IMR-90 (cell line): ENCODE measurements around the gene PNMA6F. TPM values are rescaled to one million over a fixed set of nuclear protein-coding genes. Genes with fewer than 3 reads are reported as not detected.

Experiments
- ATAC-seq: fragments of 200-7000 bp; cut with Tn5 transposase; 2 replicates; pipeline ENCODE4 v1.9.1; 2020; ENCODE audit warnings: low read depth, mild to moderate bottlenecking, moderate library complexity
- Bru-seq: library from RNA; stranded (reverse); fragments of 400-500 nt; gene quantifications from one replicate; lab custom pipeline; 2021; lab: Mats Ljungman, UMichigan
- BruChase-seq, 2 experiments: library from RNA; stranded (reverse); fragments of 400-500 nt; gene quantifications; one replicate each; lab custom pipeline; 2021; lab: Mats Ljungman, UMichigan
- BruUV-seq: library from RNA; stranded (reverse); fragments of 400-500 nt; replicated peaks from 2 replicates; lab custom pipeline; 2021; lab: Mats Ljungman, UMichigan
- CTCF ChIA-PET: fragments of 300-600 bp; formaldehyde crosslinking; extraction: SDS; loops from one replicate; lab custom pipeline; 2021; ENCODE audit warnings: antibody characterized with exemption; lab: Yijun Ruan, JAX
- POLR2A ChIA-PET: fragments of 300-600 bp; sonication (Branson Sonifier 250); formaldehyde crosslinking; loops from one replicate; lab custom pipeline; 2022; ENCODE audit warnings: antibody characterized with exemption; ENCODE audit not compliant: unreplicated experiment; lab: Charles Lee
- DNase-seq: peaks from one replicate; pipeline ENCODE4 v3.0.0; 2013
- H2AFZ ChIP-seq: replicated peaks from 2 replicates; pipeline ENCODE3; 2013; ENCODE audit warnings: low read length, mild to moderate bottlenecking; ENCODE audit not compliant: poor library complexity
- H2AK5ac ChIP-seq: 2 replicates; pipeline ENCODE4 v1.6.1; 2013; ENCODE audit warnings: low read depth, low read length, inconsistent platforms
- H2AK9ac ChIP-seq: replicated peaks from 2 replicates; pipeline ENCODE3; 2013; ENCODE audit warnings: mild to moderate bottlenecking, low read depth, low read length, moderate library complexity; ENCODE audit not compliant: poor library complexity
- H2BK120ac ChIP-seq: 2 replicates; pipeline ENCODE4 v1.6.1; 2013; ENCODE audit warnings: low read depth, low read length, inconsistent platforms
- H2BK15ac ChIP-seq: 3 replicates; pipeline ENCODE4 v1.6.1; 2013; ENCODE audit warnings: low read depth, low read length, inconsistent platforms
- H2BK20ac ChIP-seq: 2 replicates; pipeline ENCODE4 v1.6.1; 2013; ENCODE audit warnings: low read depth, mild to moderate bottlenecking, inconsistent platforms, low read length, moderate library complexity
- H2BK5ac ChIP-seq: 2 replicates; pipeline ENCODE4 v1.6.1; 2013; ENCODE audit warnings: mild to moderate bottlenecking, low read depth, low read length, inconsistent platforms; ENCODE audit not compliant: poor library complexity, severe bottlenecking
- H3K14ac ChIP-seq: replicated peaks from 2 replicates; pipeline ENCODE4 v1.6.1; 2013; ENCODE audit warnings: low read depth, low read length, inconsistent platforms
- H3K18ac ChIP-seq: 2 replicates; pipeline ENCODE4 v1.6.1; 2013; ENCODE audit warnings: low read depth, low read length, control low read depth
- H3K23ac ChIP-seq: 2 replicates; pipeline ENCODE4 v1.6.1; 2013; ENCODE audit warnings: low read depth, low read length, inconsistent platforms
- H3K27ac ChIP-seq: 2 replicates; pipeline ENCODE4 v1.5.1; 2013; ENCODE audit warnings: mild to moderate bottlenecking, control low read depth, low read length; ENCODE audit not compliant: insufficient read depth
- H3K27me3 ChIP-seq: 2 replicates; pipeline ENCODE4 v1.6.1; 2013; ENCODE audit warnings: low read length; ENCODE audit not compliant: control insufficient read depth, insufficient read depth
- H3K36me3 ChIP-seq: 2 replicates; pipeline ENCODE4 v1.6.1; 2013; ENCODE audit warnings: low read length, mixed read lengths; ENCODE audit not compliant: control insufficient read depth, insufficient read depth
- H3K4ac ChIP-seq: 2 replicates; pipeline ENCODE4 v1.6.1; 2013; ENCODE audit warnings: low read depth, low read length, inconsistent platforms
- H3K4me1 ChIP-seq: 2 replicates; pipeline ENCODE4 v1.6.1; 2013; ENCODE audit warnings: low read length, mixed read lengths; ENCODE audit not compliant: control insufficient read depth, insufficient read depth
- H3K4me2 ChIP-seq: 2 replicates; pipeline ENCODE4 v1.6.1; 2013; ENCODE audit warnings: low read depth, mild to moderate bottlenecking, control low read depth, low read length, moderate library complexity
- H3K4me3 ChIP-seq: 2 replicates; pipeline ENCODE4 v1.5.1; 2013; ENCODE audit warnings: low read depth, mild to moderate bottlenecking, control low read depth, low read length, moderate library complexity; ENCODE audit not compliant: insufficient read depth
- H3K56ac ChIP-seq: 2 replicates; pipeline ENCODE4 v1.6.1; 2013; ENCODE audit warnings: low read length, inconsistent platforms; ENCODE audit not compliant: insufficient read depth; ENCODE audit errors: extremely low read depth
- H3K79me1 ChIP-seq, 2 experiments: 2 replicates each; pipeline ENCODE4 v1.6.1; 2013; ENCODE audit warnings: low read length in 2 of 2, inconsistent platforms in 1 of 2, low read depth in 1 of 2
- H3K9ac ChIP-seq: 2 replicates; pipeline ENCODE4 v1.6.1; 2013; ENCODE audit warnings: low read depth, low read length, control low read depth
- H3K9me1 ChIP-seq: 2 replicates; pipeline ENCODE4 v1.6.1; 2013; ENCODE audit warnings: low read length, inconsistent platforms; ENCODE audit not compliant: insufficient read depth
- H3K9me3 ChIP-seq: 2 replicates; pipeline ENCODE4 v1.6.1; 2013; ENCODE audit warnings: low read length; ENCODE audit not compliant: control insufficient read depth, insufficient read depth
- H4K20me1 ChIP-seq: 2 replicates; pipeline ENCODE4 v1.6.1; 2013; ENCODE audit warnings: low read length, inconsistent platforms; ENCODE audit not compliant: insufficient read depth
- H4K5ac ChIP-seq: 2 replicates; pipeline ENCODE4 v1.6.1; 2013; ENCODE audit warnings: mild to moderate bottlenecking, low read depth, low read length, control low read depth
- H4K8ac ChIP-seq, 2 experiments: 2 replicates each; pipeline ENCODE4 v1.6.1; 2013; ENCODE audit warnings: low read depth in 2 of 2, low read length in 2 of 2, control low read depth in 1 of 2, inconsistent platforms in 1 of 2
- H4K91ac ChIP-seq: 2 replicates; pipeline ENCODE4 v1.6.1; 2013; ENCODE audit warnings: low read depth, low read length, inconsistent platforms; ENCODE audit not compliant: insufficient read depth
- BHLHE40 ChIP-seq: fragments of 150-350 bp; IDR thresholded peaks from 2 replicates; pipeline ENCODE4 v1.6.1; 2016; ENCODE audit warnings: mild to moderate bottlenecking, low read depth, low read length
- CEBPB ChIP-seq: IDR thresholded peaks from 2 replicates; pipeline ENCODE4 v1.6.1; 2012; ENCODE audit warnings: low read depth, low read length, improper control_type of control experiment
- CHD1 ChIP-seq: IDR thresholded peaks from 2 replicates; pipeline ENCODE4 v1.6.1; 2012; ENCODE audit warnings: low read depth, low read length, improper control_type of control experiment
- FOS ChIP-seq: fragments of 150-350 bp; IDR thresholded peaks from 2 replicates; pipeline ENCODE4 v1.6.1; 2016; ENCODE audit warnings: low read depth, low read length
- MAFK ChIP-seq: IDR thresholded peaks from 2 replicates; pipeline ENCODE4 v1.6.1; 2012; ENCODE audit warnings: low read depth, low read length, improper control_type of control experiment
- MXI1 ChIP-seq: IDR thresholded peaks from 2 replicates; pipeline ENCODE4 v1.6.1; 2012; ENCODE audit warnings: low read depth, mild to moderate bottlenecking, low read length, moderate library complexity, borderline replicate concordance
- NFE2L2 ChIP-seq: fragments of 150-350 bp; IDR thresholded peaks from 2 replicates; pipeline ENCODE4 v1.6.1; 2016; ENCODE audit warnings: low read depth, mild to moderate bottlenecking, low read length
- RAD21 ChIP-seq: IDR thresholded peaks from 2 replicates; pipeline ENCODE4 v1.6.1; 2012; ENCODE audit warnings: low read length, improper control_type of control experiment
- RCOR1 ChIP-seq: IDR thresholded peaks from 2 replicates; pipeline ENCODE4 v1.6.1; 2012; ENCODE audit warnings: mild to moderate bottlenecking, low read length, improper control_type of control experiment; ENCODE audit not compliant: insufficient replicate concordance
- RFX5 ChIP-seq: IDR thresholded peaks from 2 replicates; pipeline ENCODE4 v1.8.0; 2012; ENCODE audit warnings: low read depth, mild to moderate bottlenecking, low read length, moderate library complexity
- SMC3 ChIP-seq: fragments of 150-350 bp; IDR thresholded peaks from 2 replicates; pipeline ENCODE4 v1.6.1; 2016; ENCODE audit warnings: low read depth, mild to moderate bottlenecking, antibody characterized with exemption, low read length, moderate library complexity
- WGBS, 2 experiments: methylation state at CpG; one replicate each; pipeline versions ENCODE4 v1.1.5 to v1.1.7; 2013; ENCODE audit warnings: missing lambda C conversion rate in 2 of 2; ENCODE audit not compliant: insufficient read length in 1 of 2; ENCODE audit errors: extremely low coverage in 2 of 2; 5-methylcytosine and 5-hydroxymethylcytosine counted together
- dilution Hi-C: fragments of 300-500 bp; cut with HindIII; formaldehyde crosslinking; loops from one replicate; pipeline ENCODE4 v1.14.3; 2018; ENCODE audit warnings: low sequenced_read_pairs; ENCODE audit not compliant: unreplicated experiment
- in situ Hi-C: fragments of 300-500 bp; cut with MboI; formaldehyde crosslinking; loops from 3 replicates; pipeline ENCODE4 v1.14.3; 2019; ENCODE audit warnings: low sequenced_read_pairs, inconsistent platforms, mixed read lengths
- intact Hi-C: fragments of 100-400 bp; cut with micrococcal nuclease; formaldehyde crosslinking; loops from 2 replicates; pipeline ENCODE4 v1.10.0; 2022
- long read RNA-seq: library from polyadenylated mRNA; unstranded; transcript quantifications from one replicate; pipeline ENCODE4 v2.0.0, GENCODE V29; 2021; ENCODE audit not compliant: unreplicated experiment
- polyA plus RNA-seq, 3 experiments: library from polyadenylated mRNA; depleted of rRNA; stranded (reverse); fragments of >200 nt; gene quantifications; 2 replicates each; pipeline ENCODE4 v1.2.3, GENCODE V29; 2012; ENCODE audit warnings: low replicate concordance in 1 of 3
- total RNA-seq: library from RNA; depleted of rRNA; stranded (reverse); fragments of >200 nt; gene quantifications from 2 replicates; pipeline ENCODE4 v1.2.3, GENCODE V29; 2012; rRNA removed
- TF ChIP-seq, protein P1 (sequence below): fragments of 150-350 bp; IDR thresholded peaks from 2 replicates; pipeline ENCODE4 v1.6.1; 2017; ENCODE audit warnings: mild to moderate bottlenecking, antibody characterized with exemption, low read length, low read depth
- TF ChIP-seq, protein P2 (sequence below): fragments of 150-350 bp; IDR thresholded peaks from 2 replicates; pipeline ENCODE4 v1.6.1; 2016; ENCODE audit warnings: low read depth, mild to moderate bottlenecking, low read length, moderate library complexity, borderline replicate concordance
- TF ChIP-seq, protein P3 (sequence below): conservative IDR thresholded peaks from 2 replicates; pipeline ENCODE4 v1.5.1; 2012; ENCODE audit warnings: mild to moderate bottlenecking, low read depth, low read length, improper control_type of control experiment

The PNMA6F gene
- not detected in 2 replicates for total RNA-seq
- polyA plus RNA-seq (2012; rRNA removed), result not detected in 2 replicates
- polyA plus RNA-seq (2012; cell fraction: cytosol; rRNA removed), result not detected in 2 replicates
- polyA plus RNA-seq (2012; cell fraction: nucleus; rRNA removed; ENCODE audit: low replicate concordance), result not detected in 2 replicates
- not detected for Bru-seq, nascent RNA
- BruChase-seq, experiment 1, labeled RNA remaining after a 6-hour chase, result not detected
- BruChase-seq, experiment 2, labeled RNA remaining after a 2-hour chase, result not detected
- long read RNA-seq, result 0 reads

DNA sequence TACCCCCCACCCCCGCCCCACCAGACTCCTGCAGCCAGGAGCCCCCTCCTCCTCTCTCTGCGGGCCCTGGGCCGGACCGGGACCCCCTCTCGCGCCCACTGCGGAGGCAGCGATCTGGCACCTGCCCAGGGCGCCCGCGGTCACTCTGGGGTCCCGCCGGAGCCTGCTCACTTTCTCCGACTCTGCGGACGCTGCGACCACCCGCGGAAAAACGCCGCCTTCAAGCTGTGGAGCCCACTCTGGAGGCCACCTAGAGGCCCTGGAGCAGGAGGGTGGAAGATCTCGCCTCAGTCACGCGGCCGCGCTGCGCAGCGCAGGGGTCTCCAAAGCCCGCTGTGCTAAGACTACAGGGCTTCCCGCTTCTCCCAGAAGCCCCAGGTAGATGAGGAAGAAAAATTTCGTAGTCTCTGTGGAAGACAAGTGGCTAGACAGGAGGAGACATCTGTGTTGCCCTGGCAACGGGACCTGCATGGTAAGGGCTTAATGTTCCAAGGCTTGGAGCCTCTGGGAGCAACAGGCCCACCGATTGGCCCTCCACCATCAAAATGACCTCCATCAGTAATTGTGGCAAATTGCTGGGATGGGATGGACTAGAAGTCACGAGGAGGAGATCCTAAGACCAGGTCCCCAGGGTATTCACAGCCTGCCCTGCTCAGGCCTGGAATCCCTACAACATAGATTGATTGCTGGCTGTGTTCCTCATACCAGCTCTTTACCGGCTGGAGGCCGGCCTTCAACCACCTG is at the start of gene PNMA6F:
Gene PNMA6F, minus strand, starts transcription at position 387 of the 744 bp plus-strand sequence. CDS start 1,093 bp downstream, outside the sequence.
- Histone ChIP-seq H3K4ac (no peak within 1 kb of the TSS), H4K91ac (no peak within 1 kb of the TSS), H2AK9ac (no peak within 1 kb of the TSS), H3K79me1 (no peaks in the 10 kb centered on the region), H3K4me1 (no peaks in the 10 kb centered on the region), H3K4me2 (no peak within 1 kb of the TSS), H2BK20ac (no peak within 1 kb of the TSS), H2BK5ac (no peak within 1 kb of the TSS), H3K9ac (no peak within 1 kb of the TSS), H3K9me1 (no peaks in the 10 kb centered on the region), H3K56ac (no peak within 1 kb of the TSS), H3K14ac (no peak within 1 kb of the TSS), H4K8ac (no peak within 1 kb of the TSS), H2BK120ac (no peak within 1 kb of the TSS), H3K23ac (no peak within 1 kb of the TSS), H3K27me3 (peaks cover 9% of the 10 kb centered on the region; the same call in 1 of the 2 replicates), H3K9me3 (peaks cover 2% of the 10 kb centered on the region; the same call in 1 of the 2 replicates), H3K27ac (no peak within 1 kb of the TSS), H3K36me3 (no peaks in the 10 kb centered on the region), H2AFZ (no peak within 1 kb of the TSS), H3K18ac (no peak within 1 kb of the TSS), H2BK15ac (no peak within 1 kb of the TSS), H4K5ac (no peak within 1 kb of the TSS), H4K20me1 (no peaks in the 10 kb centered on the region), H2AK5ac (no peak within 1 kb of the TSS), H3K4me3 (no peak within 1 kb of the TSS)
- intact Hi-C loops (no loop called here), in situ Hi-C loops (no loop called here), dilution Hi-C loops (no loop called here)
- ATAC-seq (no peak), DNase-seq (no peak)
- no TSS peak for BruUV-seq
- ChIA-PET CTCF (no interaction called here), POLR2A (no interaction called here)
- WGBS, 2 experiments, result no CpG with 5 or more reads among the region's 36 CpGs
- TF ChIP-seq, protein P1, sequence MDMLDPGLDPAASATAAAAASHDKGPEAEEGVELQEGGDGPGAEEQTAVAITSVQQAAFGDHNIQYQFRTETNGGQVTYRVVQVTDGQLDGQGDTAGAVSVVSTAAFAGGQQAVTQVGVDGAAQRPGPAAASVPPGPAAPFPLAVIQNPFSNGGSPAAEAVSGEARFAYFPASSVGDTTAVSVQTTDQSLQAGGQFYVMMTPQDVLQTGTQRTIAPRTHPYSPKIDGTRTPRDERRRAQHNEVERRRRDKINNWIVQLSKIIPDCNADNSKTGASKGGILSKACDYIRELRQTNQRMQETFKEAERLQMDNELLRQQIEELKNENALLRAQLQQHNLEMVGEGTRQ, result no peak
- TF ChIP-seq BHLHE40 (no peak), FOS (no peak), RCOR1 (no peak), MAFK (no peak), RFX5 (no peak), RAD21 (no peak), CEBPB (no peak), SMC3 (no peak), NFE2L2 (no peak), MXI1 (no peak), CHD1 (no peak)
- TF ChIP-seq, protein P2, sequence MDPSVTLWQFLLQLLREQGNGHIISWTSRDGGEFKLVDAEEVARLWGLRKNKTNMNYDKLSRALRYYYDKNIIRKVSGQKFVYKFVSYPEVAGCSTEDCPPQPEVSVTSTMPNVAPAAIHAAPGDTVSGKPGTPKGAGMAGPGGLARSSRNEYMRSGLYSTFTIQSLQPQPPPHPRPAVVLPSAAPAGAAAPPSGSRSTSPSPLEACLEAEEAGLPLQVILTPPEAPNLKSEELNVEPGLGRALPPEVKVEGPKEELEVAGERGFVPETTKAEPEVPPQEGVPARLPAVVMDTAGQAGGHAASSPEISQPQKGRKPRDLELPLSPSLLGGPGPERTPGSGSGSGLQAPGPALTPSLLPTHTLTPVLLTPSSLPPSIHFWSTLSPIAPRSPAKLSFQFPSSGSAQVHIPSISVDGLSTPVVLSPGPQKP, result no peak
- TF ChIP-seq, protein P3, sequence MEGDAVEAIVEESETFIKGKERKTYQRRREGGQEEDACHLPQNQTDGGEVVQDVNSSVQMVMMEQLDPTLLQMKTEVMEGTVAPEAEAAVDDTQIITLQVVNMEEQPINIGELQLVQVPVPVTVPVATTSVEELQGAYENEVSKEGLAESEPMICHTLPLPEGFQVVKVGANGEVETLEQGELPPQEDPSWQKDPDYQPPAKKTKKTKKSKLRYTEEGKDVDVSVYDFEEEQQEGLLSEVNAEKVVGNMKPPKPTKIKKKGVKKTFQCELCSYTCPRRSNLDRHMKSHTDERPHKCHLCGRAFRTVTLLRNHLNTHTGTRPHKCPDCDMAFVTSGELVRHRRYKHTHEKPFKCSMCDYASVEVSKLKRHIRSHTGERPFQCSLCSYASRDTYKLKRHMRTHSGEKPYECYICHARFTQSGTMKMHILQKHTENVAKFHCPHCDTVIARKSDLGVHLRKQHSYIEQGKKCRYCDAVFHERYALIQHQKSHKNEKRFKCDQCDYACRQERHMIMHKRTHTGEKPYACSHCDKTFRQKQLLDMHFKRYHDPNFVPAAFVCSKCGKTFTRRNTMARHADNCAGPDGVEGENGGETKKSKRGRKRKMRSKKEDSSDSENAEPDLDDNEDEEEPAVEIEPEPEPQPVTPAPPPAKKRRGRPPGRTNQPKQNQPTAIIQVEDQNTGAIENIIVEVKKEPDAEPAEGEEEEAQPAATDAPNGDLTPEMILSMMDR, result no peak
